Thyroid gland (tissue), 4 donors: Measurements from ENCODE around the gene RPL38. TPM values are rescaled to one million over a fixed set of nuclear protein-coding genes. Genes with fewer than 3 reads are reported as not detected.

Experiments used
- DNase-seq, 2 donors: peaks; one replicate each; pipeline ENCODE4 v3.0.0-alpha.2; 2019
- H3K27ac ChIP-seq, 3 donors: fragments of 200-600 bp; sonication (generic); 1 replicate in 2 of 3; 2 replicates in 1 of 3; pipeline ENCODE4 v1.5.1; 2016 to 2019; ENCODE audit warnings: mild to moderate bottlenecking in 1 of 3, moderate library complexity in 1 of 3
- H3K27me3 ChIP-seq: fragments of 200-600 bp; sonication (generic); one replicate; pipeline ENCODE4 v1.5.1; 2019
- H3K36me3 ChIP-seq, 2 donors: fragments of 200-600 bp; sonication (generic); one replicate each; pipeline ENCODE4 v1.5.1; 2016 to 2019
- H3K4me1 ChIP-seq, 2 donors: fragments of 200-600 bp; sonication (generic); one replicate each; pipeline ENCODE4 v1.5.1; 2017 to 2019
- H3K4me3 ChIP-seq, 3 donors: fragments of 200-600 bp; sonication (generic); replicated peaks in 1 of 3; 1 replicate in 2 of 3; 2 replicates in 1 of 3; pipeline ENCODE4 v1.5.1; 2016; ENCODE audit warnings: mild to moderate bottlenecking in 1 of 3
- H3K9me3 ChIP-seq: fragments of 200-600 bp; sonication (generic); one replicate; pipeline ENCODE4 v1.5.1; 2017
- CTCF ChIP-seq, 6 experiments: fragments of 200-600 bp in 3 of 6; fragments of 450-650 bp in 3 of 6; sonication (generic) in 3 of 6; IDR thresholded peaks; one replicate each; pipeline ENCODE4 v1.5.1; 2016 to 2019; ENCODE audit warnings: antibody characterized with exemption in 6 of 6, mild to moderate bottlenecking in 2 of 6, inconsistent platforms in 1 of 6, moderate library complexity in 1 of 6
- POLR2A ChIP-seq, 2 donors: fragments of 450-650 bp; IDR thresholded peaks; one replicate each; pipeline ENCODE4 v1.6.1; 2017; ENCODE audit warnings: antibody characterized with exemption in 2 of 2, mild to moderate bottlenecking in 2 of 2, moderate library complexity in 1 of 2
- WGBS, 2 donors: methylation state at CpG; one replicate each; pipeline ENCODE4 v1.1.5; 2017; 5-methylcytosine and 5-hydroxymethylcytosine counted together
- intact Hi-C: fragments of 100-400 bp; cut with DNase I; formaldehyde crosslinking; loops from one replicate; pipeline ENCODE4 v1.15.1; 2023
- total RNA-seq, 4 donors: library from RNA; depleted of rRNA; stranded (reverse); fragments of >200 nt; gene quantifications; one replicate each; pipeline ENCODE4 v1.2.3, GENCODE V29; 2016

Gene RPL38
- total RNA-seq, 4 donors from 2014 or later, result 320 to 657 (median 412) TPM

- H3K4me1 ChIP-seq, result peaks cover 25 to 29% of the 10 kb centered on the region in 2 donors
- H3K36me3 ChIP-seq, result no peaks in the 10 kb centered on the region
- WGBS, 2 donors, result 79 to 88% methylated on average over 4 of the region's 5 CpGs
- intact Hi-C loops, result no loop called here
- H3K27ac ChIP-seq, result no peak overlapping the region
- no peak overlapping the region for H3K4me3 ChIP-seq
- TF ChIP-seq CTCF (IDR thresholded peaks at IDR 0.05) (no peak), POLR2A (IDR thresholded peaks at IDR 0.05) (no peak)
- DNase-seq, result no peak
- H3K9me3 ChIP-seq, result no peaks in the 10 kb centered on the region
- no peaks in the 10 kb centered on the region for H3K27me3 ChIP-seq
Observed at GRCh38 chr17:74245871-74246270, 42.4 kb downstream of the RPL38 start.

DNA sequence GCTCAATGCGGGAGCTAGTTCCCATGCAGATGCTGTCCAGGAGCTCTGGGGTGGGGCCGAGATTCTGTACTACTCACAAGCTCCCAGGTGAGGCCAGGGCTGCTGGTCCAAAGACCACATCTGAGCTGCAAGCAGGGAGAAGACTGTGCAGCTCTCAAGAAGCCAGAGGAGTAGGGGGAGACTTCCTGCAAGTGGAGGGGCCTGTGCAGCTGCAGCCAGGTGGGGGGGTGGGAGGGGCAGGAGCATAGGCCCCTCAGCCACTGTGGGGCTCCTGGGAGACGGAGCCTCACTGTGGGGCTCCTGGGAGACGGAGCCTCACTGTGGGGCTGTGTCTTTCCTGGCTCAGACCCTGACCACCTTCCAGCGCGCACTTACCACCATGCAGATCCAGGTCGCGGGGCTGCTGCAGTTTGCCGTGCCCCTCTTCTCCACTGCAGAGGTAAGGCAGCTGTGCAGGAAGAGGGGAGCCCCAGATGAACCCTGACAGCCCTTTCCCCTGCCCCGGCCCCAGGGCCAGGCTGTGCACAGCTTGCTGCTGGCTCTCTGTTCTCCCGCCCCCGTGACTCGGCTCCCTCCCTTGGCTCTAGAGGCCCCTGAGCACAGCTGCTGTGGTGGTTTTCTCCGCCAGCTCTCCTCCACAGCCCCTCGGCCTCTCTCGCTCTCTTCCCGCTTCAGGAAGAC, 46.3 kb downstream of the RPL38 start:
- Histone ChIP-seq H3K4me1 (no peaks in the 10 kb centered on the region), H3K4me3 (no peak overlapping the region), H3K9me3 (no peaks in the 10 kb centered on the region), H3K36me3 (no peaks in the 10 kb centered on the region), H3K27ac (no peak overlapping the region), H3K27me3 (no peaks in the 10 kb centered on the region)
- no peak for TF ChIP-seq CTCF (IDR thresholded peaks at IDR 0.05)
- no peak for TF ChIP-seq POLR2A (IDR thresholded peaks at IDR 0.05)
- no peak for DNase-seq
- intact Hi-C loops, result no loop called here
- 88 to 95% methylated on average over 11 of the region's 17 CpGs for WGBS, 2 donors

DNA sequence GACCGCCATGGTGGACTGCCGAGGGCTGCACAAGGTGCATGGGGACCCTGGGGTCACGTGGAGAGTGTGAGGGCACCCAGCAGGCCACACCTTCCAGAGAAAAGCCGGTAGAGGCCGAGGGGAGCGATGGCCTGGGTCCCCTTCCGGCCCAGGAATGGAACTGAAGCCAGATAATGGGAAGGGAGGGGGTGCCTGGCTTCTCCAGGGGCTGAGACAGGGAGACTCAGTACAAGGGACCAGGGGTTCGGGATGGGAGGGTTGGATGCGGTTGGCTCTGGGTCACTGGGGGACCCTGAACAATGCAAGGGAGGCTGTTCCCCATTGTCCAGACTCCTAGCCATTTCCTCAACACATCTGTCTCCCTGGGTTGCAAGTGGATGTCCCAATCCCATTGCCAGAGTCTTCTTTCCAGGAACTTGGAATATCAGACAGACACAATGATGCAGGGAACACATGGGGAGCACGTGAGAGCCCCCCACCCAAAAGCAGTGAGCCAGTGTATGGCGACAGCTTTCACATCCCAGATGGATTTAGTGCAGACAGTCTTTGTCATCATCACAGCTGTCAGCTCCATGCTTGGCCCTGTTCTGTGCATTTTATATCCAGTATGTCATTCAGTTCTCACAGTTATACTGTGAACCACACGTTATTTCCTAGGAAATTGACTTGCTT, 47.0 kb downstream of the RPL38 start:
- H3K36me3 ChIP-seq, result no peaks in the 10 kb centered on the region
- no peaks in the 10 kb centered on the region for H3K4me1 ChIP-seq
- H3K27me3 ChIP-seq, result no peaks in the 10 kb centered on the region
- no peaks in the 10 kb centered on the region for H3K9me3 ChIP-seq
- DNase-seq, result no peak
- WGBS, 2 donors, result 76 to 88% methylated on average over 12 of the region's 12 CpGs
- no peak overlapping the region for H3K4me3 ChIP-seq
- intact Hi-C loops, result no loop called here
- H3K27ac ChIP-seq, result no peak overlapping the region
- TF ChIP-seq CTCF (IDR thresholded peaks at IDR 0.05), result no peak
- TF ChIP-seq POLR2A (IDR thresholded peaks at IDR 0.05), result no peak

DNA sequence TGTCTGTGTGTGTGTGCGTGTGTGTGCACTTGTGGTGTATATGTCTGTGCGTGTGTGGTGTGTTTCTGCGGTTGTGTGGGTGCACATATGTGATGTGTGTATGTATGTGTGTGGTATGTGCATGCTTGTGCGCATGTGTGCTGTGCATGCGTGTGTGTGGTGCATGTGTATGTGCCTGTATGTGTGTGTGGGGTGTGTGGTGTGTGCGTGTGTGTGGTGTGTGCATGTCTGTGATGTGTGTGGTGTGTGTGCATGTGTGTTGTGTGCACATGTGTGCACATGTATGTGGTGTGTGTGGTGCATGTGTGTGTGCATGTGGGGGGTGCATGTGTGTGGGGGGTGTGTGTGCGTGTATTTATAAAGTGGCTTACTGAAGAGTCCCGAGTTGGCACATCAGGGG, 47.6 kb downstream of the RPL38 start:
- no peak for DNase-seq
- Histone ChIP-seq H3K9me3 (no peaks in the 10 kb centered on the region), H3K27ac (no peak overlapping the region), H3K36me3 (no peaks in the 10 kb centered on the region), H3K4me3 (no peak overlapping the region), H3K4me1 (no peaks in the 10 kb centered on the region), H3K27me3 (no peaks in the 10 kb centered on the region)
- WGBS, 2 donors, result 93 to 97% methylated on average over 8 of the region's 8 CpGs
- intact Hi-C loops, result no loop called here
- TF ChIP-seq CTCF (IDR thresholded peaks at IDR 0.05), result no peak
- no peak for TF ChIP-seq POLR2A (IDR thresholded peaks at IDR 0.05)

DNA sequence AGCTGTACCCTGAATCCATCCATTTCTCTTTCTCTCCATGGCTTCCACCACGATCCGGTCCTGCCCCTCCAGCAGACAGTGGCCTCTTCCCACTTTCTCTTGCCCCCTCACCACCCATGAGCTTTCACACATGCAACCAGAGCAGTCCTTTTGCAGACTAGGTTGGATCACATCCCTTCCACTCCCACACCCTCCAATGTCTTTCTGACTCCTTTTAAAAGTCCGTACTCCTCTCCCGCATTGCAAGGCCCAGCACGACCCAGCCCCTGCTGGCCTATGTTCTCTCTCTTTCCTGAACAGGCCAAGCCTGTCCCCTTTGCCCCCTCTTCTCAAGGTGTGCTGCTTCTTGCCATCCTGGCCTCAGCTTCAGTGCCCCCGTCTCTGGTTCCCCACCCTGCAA, 48.1 kb downstream of the RPL38 start:
- H3K27ac ChIP-seq, result no peak overlapping the region
- intact Hi-C loops, result no loop called here
- DNase-seq, result no peak
- H3K36me3 ChIP-seq, result no peaks in the 10 kb centered on the region
- H3K4me1 ChIP-seq, result no peaks in the 10 kb centered on the region
- H3K27me3 ChIP-seq, result no peaks in the 10 kb centered on the region
- WGBS, 2 donors, result 91 to 95% methylated on average over 6 of the region's 6 CpGs
- H3K4me3 ChIP-seq, result no peak overlapping the region
- no peaks in the 10 kb centered on the region for H3K9me3 ChIP-seq
- TF ChIP-seq CTCF (IDR thresholded peaks at IDR 0.05) (no peak), POLR2A (IDR thresholded peaks at IDR 0.05) (no peak)
